HG03575 (cell line): ENCODE results near the gene PIK3CB.

Source experiments
- ATAC-seq: cut with Tn5 transposase; IDR thresholded peaks from one replicate; pipeline ENCODE4 v1.9.1; 2021; ENCODE audit not compliant: unreplicated experiment, insufficient number of reproducible peaks, low FRiP score; ENCODE audit errors: extremely low read depth

The PIK3CB gene

DNA sequence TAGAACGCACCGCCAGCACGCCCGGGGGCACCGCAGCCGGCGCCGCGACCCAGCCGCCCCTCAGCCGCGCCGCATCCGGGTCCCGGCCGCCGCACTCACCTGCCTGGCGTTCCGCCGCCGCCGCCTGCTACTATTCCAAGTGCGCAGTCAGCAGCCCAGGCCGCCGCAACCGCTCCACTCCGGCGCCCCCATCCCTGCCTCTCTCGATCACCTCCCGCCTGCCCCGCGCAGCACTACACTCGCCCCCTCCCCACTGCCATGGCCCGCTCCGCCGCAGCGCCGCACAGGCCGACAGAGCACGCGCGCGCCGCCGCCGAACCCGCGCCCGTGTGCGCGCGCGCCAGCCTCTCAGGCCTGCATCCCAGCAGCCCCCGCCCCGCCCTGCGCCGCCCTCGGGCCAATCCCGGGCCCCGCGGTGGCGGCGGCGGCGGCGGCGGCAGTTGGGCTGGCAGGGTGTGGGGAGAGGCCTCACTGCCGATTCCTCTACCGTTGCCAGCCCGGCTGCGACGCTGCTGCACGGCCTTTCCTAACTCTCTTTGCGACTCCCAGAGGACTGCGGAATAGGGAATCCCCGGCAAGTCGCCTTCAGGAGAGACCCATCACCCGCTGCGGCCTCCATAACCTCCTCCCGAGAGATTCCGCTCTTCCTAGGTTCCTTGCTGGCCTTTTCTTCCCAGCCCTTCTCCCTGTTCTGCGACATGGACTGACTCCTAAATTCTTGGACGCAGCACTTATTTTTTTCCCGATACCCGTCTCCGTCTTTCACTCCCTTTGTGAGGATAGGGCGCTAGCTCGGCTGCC lies at the start of gene PIK3CB:
Gene PIK3CB, minus strand, starts transcription at position 333 of the 801 bp plus-strand sequence. CDS start 75,585 bp downstream, outside the sequence.
- no peak for ATAC-seq

GRCh38 chr3:138881233-138881632 lies 46.5 kb upstream of the PIK3CB start:
- ATAC-seq: no peak

DNA sequence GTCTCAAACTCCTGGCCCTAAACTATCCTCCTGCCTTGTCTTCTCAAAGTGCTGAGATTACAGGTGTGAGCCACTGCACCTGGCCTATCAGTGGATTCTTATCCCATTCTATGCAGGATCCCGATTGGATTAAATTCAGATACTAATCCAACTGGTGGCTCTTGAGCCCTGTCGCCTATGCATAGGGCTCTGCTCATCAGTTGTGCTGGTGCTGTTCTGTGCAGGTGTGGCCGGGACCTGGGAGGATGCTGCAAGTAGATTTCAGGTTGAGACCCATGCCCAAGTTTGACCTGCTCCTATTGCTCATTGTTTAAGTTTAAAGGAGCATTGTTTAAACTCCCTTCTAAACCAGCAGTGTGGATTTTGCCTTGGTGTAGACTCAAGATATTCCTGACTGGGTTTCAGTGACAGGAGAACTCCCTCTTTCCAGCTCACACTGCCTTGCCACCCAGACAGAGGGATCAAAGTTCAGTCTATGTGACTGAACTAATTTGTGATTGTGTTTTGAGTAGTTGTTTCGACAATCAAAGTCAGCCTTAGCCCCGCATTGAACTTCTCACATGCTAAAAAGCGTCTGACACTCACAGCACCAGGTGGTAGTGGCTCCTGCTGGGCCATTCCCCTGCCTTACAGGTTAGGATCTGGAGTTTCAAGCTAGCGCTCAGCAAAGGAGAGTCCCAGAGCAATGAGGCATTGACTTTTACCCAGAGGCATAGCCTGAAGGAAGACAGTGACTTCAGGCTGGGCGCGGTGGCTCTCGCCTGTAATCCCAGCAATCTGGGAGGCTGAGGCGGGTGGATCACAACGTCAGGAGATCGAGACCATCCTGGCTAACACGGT lies 45.0 kb upstream of the PIK3CB start:
- no peak for ATAC-seq

DNA sequence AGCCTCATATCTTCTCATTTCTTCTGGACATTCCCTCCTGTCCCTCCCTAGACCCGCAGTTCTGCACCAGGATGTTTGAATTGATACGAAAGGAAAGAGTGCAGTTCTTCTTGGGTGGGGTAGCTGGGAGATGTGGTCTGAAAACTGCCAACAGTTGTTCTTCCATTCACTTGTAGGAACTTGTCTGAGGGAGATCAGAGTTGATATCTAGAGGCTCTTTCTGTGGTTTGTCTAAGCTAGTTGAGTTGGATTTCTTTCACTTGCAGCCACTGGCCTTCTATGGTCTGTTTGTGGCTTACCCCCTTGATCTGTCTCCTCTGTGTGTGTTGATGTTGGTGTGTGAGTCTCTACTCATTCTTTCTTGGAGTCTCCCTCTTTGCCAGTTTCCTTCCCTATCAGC lies 42.5 kb upstream of the PIK3CB start:
- ATAC-seq: no peak

DNA sequence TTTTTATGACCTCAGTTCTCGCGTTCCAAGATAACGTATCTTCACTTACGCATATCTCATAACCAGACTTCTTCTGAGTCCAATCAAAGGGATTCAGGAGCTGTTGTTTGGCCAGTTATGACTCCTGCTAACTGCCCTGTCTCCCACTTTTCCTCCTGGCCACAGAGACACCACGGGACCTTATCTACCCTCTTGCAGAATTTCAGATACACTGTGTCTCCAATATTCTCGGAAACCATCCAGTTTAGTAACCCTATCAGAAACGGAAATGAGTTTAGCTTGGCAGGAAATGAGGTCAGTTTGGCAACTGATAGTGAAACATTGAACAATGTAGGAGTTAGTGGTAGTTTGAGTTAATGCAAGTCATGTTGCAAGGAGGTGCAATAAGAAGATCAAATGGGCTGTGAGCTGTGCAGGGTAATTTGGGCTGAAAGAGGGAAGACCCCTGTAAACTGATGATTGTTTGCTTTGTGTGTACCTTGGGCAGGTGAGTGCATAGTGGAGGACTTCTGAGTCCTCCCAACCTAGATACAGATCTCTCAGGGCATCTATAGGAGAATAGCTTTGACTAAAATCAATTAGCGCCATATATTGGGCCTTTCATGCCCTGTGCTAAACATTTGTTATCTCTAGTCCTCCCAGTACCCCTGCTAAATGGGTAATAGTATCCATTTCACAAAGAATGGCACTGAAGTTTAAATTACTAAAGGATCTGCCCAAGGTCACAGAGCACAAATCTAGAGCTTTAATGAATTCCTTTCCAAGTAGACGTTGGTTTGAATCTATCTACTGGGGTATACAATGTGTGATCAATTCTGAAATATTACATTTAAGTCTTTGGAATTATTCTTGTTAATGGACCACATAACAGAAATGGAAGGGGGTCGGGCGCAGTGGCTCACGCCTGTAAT lies 41.3 kb upstream of the PIK3CB start:
- ATAC-seq: no peak

DNA sequence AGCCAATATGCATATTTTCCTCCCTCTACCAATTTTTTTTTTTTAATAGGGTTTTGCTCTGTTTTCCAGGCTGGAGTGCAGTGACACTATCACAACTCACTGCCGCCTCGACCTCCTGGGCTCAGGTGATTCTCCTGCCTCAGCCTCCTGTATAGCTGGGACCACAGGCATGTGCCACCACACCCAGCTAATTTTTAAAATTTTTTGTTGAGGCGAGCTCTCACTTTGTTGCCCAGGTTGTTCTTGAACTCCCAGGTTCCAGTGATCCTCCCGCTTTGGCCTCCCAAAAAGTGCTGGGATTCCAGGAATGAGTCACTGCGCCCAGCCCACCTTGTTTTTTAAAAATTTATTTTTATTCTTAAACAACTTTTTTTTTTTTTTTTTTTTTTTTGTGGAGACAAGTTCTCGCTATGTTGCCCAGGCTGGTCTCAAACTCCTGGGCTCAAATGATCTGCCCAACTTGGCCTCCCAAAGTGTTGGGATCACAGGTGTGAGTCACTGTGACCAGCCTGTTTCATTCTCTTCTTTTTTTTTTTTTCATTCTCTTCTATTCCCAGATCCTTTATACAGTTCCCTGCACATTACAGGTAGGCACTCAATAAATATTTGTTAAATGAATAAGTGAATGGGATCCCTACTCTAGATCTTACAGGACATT lies 40.5 kb upstream of the PIK3CB start:
- ATAC-seq: no peak

- no peak for ATAC-seq
Observed at GRCh38 chr3:138873471-138874278, 38.9 kb upstream of the PIK3CB start.

- no peak for ATAC-seq
Observed at GRCh38 chr3:138872632-138873031, 37.9 kb upstream of the PIK3CB start.

DNA sequence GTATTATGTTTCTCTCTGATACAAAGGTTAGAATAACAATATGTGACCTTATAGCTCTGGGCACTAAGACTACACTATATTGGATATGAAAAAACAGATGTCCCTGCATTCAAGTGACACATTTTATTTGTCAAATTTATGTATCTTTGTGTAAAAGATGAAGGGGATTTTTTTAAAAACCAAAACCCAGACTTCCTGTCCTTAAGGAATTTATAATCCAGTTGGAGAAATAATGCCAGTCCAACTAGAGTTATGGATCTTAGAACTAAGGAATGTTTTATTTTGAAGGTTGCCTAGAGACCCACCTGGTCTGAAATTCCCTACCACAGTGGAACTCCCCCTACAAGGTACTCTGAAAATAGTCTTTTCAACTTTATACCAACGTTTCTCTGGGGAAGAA lies 33.3 kb upstream of the PIK3CB start:
- no peak for ATAC-seq

GRCh38 chr3:138863776-138864113 lies 29.0 kb upstream of the PIK3CB start:
- ATAC-seq: no peak

GRCh38 chr3:138862924-138863775 lies 28.4 kb upstream of the PIK3CB start:
- no peak for ATAC-seq

GRCh38 chr3:138862531-138862923 lies 27.8 kb upstream of the PIK3CB start:
- ATAC-seq: no peak

GRCh38 chr3:138861798-138862197 lies 27.1 kb upstream of the PIK3CB start:
- ATAC-seq: no peak

DNA sequence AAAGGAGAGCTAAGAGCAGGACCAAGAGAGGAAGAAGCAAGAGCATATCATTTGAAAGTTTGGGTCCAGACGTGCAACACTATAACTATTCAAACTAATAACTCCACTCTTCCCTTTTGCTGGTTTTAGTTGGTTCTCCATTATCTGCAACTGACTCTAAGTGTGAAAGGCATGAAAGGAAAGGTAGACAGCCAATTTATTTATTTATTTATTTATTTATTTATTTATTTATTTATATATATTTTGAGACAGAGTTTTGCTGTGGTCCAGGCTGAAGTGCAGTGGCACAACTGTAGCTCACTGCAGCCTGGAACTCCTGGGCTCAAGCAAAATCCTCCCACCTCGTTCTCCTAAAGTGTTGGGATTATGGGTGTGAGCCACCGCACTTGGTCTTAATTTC lies 22.1 kb upstream of the PIK3CB start:
- ATAC-seq: no peak

DNA sequence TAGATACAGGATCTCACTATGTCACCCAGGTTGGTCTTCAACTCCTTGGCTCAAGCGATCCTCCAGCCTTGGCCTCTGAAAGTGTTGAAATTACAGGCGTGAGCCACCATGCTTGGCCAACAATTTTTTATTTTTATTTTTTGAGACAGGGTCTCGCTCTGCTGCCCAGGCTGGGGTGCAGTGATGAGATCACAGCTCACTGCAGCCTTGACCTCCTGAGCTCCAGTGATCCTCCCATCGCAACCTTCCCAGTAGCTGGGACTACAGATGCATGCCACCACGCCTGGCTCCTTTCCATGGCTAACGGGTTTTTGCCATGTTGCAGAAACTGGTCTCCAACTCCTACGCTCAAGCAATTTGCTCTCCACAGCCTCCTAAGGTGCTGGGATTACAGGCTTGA lies 20.2 kb upstream of the PIK3CB start:
- ATAC-seq: no peak

DNA sequence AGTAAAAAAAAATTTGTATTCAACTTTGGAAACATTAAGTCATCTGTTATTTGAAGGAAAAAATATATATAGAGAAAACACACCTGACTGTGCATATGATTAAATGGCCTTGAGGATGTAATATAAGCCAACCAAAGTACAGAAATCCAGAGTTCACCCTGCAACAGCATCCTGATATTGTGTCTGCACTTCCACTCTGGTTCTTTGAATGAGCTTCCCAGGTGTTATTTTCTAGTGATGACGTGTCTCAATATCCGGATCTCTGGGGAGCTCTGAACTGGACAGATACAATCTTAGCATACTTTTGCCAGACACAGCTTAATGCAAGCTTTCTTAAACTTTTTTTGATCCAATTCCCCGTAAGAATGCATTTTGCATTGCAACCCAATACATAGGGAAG lies 19.5 kb upstream of the PIK3CB start:
- no peak for ATAC-seq

GRCh38 chr3:138850151-138850550 lies 15.4 kb upstream of the PIK3CB start:
- no peak for ATAC-seq
